BJ (cell line): ENCODE data around the gene PIP5K1B. TPM values are rescaled to one million over a fixed set of nuclear protein-coding genes. Genes with fewer than 3 reads are reported as not detected.
"Not testable (repeated sequence)": the region's sequence is repeated elsewhere in the genome, so short reads cannot be mapped to it uniquely, and the experiment has no call there.

Source experiments
- CTCF ChIA-PET: fragments of 350-600 bp; formaldehyde crosslinking; extraction: SDS; loops from one replicate; lab custom pipeline; 2021; ENCODE audit warnings: antibody characterized with exemption, inconsistent platforms; lab: Yijun Ruan, JAX
- POLR2A ChIA-PET: fragments of 300-600 bp; sonication (Branson Sonifier 250); formaldehyde crosslinking; extraction: SDS; loops from one replicate; lab custom pipeline; 2021; ENCODE audit warnings: antibody characterized with exemption; lab: Charles Lee
- DNase-seq: peaks from one replicate; pipeline ENCODE4 v3.0.0-alpha.2; 2011; ENCODE audit warnings: low read depth
- H3K27me3 ChIP-seq: 2 replicates; pipeline ENCODE4 v1.6.0; 2011; ENCODE audit warnings: low read length; ENCODE audit not compliant: control insufficient read depth, insufficient read depth
- H3K36me3 ChIP-seq: 2 replicates; pipeline ENCODE4 v1.5.1; 2011; ENCODE audit warnings: low read length; ENCODE audit not compliant: control insufficient read depth, insufficient read depth
- H3K4me3 ChIP-seq: 2 replicates; pipeline ENCODE4 v1.5.1; 2011; ENCODE audit warnings: low read depth, mild to moderate bottlenecking, control low read depth, low read length
- CTCF ChIP-seq: IDR thresholded peaks from 2 replicates; pipeline ENCODE4 v1.5.1; 2011; ENCODE audit warnings: low read depth, mild to moderate bottlenecking, control low read depth, inconsistent platforms, low read length, moderate library complexity; ENCODE audit not compliant: insufficient read depth
- polyA plus RNA-seq: library from polyadenylated mRNA; depleted of rRNA; stranded (reverse); fragments of >200 nt; gene quantifications from 2 replicates; pipeline ENCODE4 v1.2.3, GENCODE V29; 2011

Gene PIP5K1B
- polyA plus RNA-seq, 1 experiment = not detected

- no peak for TF ChIP-seq CTCF
- H3K27me3 ChIP-seq = peaks cover 6% of the 10 kb centered on the region; the same call in 1 of the 2 replicates
- ChIA-PET POLR2A (no interaction called here), CTCF (interaction anchor here (0.7 kb wide), 1 partner anchor 478 kb away, joined by 7 read pairs; no protein-coding TSS in a partner anchor)
- H3K36me3 ChIP-seq = no peaks in the 10 kb centered on the region
- H3K4me3 ChIP-seq = no peak overlapping the region
- DNase-seq = no peak
Observed at GRCh38 chr9:68981789-68982188, 276.7 kb downstream of the PIP5K1B start.

GRCh38 chr9:68983008-68983411 lies 278.0 kb downstream of the PIP5K1B start:
- no peak for TF ChIP-seq CTCF
- peaks cover 6% of the 10 kb centered on the region; the same call in 1 of the 2 replicates for H3K27me3 ChIP-seq
- no peak for DNase-seq
- CTCF ChIA-PET = interaction anchor here (2.0 kb wide), 1 partner anchor 17 kb away, joined by 7 read pairs; no protein-coding TSS in a partner anchor
- no peaks in the 10 kb centered on the region for H3K36me3 ChIP-seq
- POLR2A ChIA-PET = no interaction called here
- no peak overlapping the region for H3K4me3 ChIP-seq

GRCh38 chr9:68983522-68984424 lies 278.7 kb downstream of the PIP5K1B start:
- ChIA-PET POLR2A (no interaction called here), CTCF (interaction anchor here (2.0 kb wide), 1 partner anchor 16 kb away, joined by 7 read pairs; no protein-coding TSS in a partner anchor)
- Histone ChIP-seq H3K4me3 (no peak overlapping the region), H3K36me3 (no peaks in the 10 kb centered on the region), H3K27me3 (peaks cover 6% of the 10 kb centered on the region; the same call in 1 of the 2 replicates)
- DNase-seq = no peak
- no peak for TF ChIP-seq CTCF

GRCh38 chr9:68986949-68987348 lies 281.9 kb downstream of the PIP5K1B start:
- H3K36me3 ChIP-seq, DNase-seq, CTCF ChIA-PET, H3K27me3 ChIP-seq, H3K4me3 ChIP-seq, POLR2A ChIA-PET: not testable (repeated sequence)

GRCh38 chr9:68991457-68991856 lies 286.4 kb downstream of the PIP5K1B start:
- no peak overlapping the region for H3K4me3 ChIP-seq

More at GRCh38 chr9:68991457-68991856, 286.4 kb downstream of the PIP5K1B start:
- POLR2A ChIA-PET = no interaction called here
- DNase-seq = no peak
- H3K27me3 ChIP-seq = no peaks in the 10 kb centered on the region; the same call in 1 of the 2 replicates
- no peaks in the 10 kb centered on the region for H3K36me3 ChIP-seq
- CTCF ChIA-PET = no interaction called here
- TF ChIP-seq CTCF = no peak
